HCT116 (cell line): ENCODE data around the gene LRPPRC. TPM values are rescaled to one million over a fixed set of nuclear protein-coding genes. Genes with fewer than 3 reads are reported as not detected.

Experiments
- ATAC-seq: fragments of 200-7000 bp; cut with Tn5 transposase; 2 replicates; pipeline ENCODE4 v1.9.1; 2020; ENCODE audit warnings: mild to moderate bottlenecking, moderate library complexity
- BruUV-seq: library from RNA; stranded (reverse); fragments of 400-500 nt; replicated peaks from 2 replicates; lab custom pipeline; 2021; lab: Mats Ljungman, UMichigan
- CTCF ChIA-PET: fragments of 300-600 bp; sonication (Branson Sonifier 250); formaldehyde crosslinking; loops from one replicate; lab custom pipeline; 2021; ENCODE audit warnings: antibody characterized with exemption; lab: Charles Lee
- POLR2A ChIA-PET: fragments of 300-600, 350-600 bp; sonication (Branson Sonifier 250); formaldehyde crosslinking; loops from one replicate; lab custom pipeline; 2021; ENCODE audit warnings: antibody characterized with exemption; lab: Charles Lee
- RAD21 ChIA-PET, 2 experiments: fragments of 300-600 bp; sonication (Branson Sonifier 250); formaldehyde crosslinking; loops; one replicate each; lab custom pipeline; 2023; ENCODE audit warnings: low total read pairs in 2 of 2; ENCODE audit not compliant: uncharacterized antibody in 2 of 2, unreplicated experiment in 2 of 2, low non-redundant PET in 1 of 2; lab: Charles Lee
- DNase-seq: peaks from one replicate; pipeline ENCODE4 v3.0.0-alpha.2; 2010; ENCODE audit warnings: low read depth, low spot score
- H2AFZ ChIP-seq: fragments of 200-600 bp; shearing (Covaris generic), sonication (generic); 2 replicates; pipeline ENCODE4 v1.6.1; 2017; ENCODE audit warnings: low read depth, mixed run types, mixed read lengths, antibody characterized with exemption, low read length; ENCODE audit not compliant: poor library complexity, severe bottlenecking
- H3K27ac ChIP-seq: 2 replicates; pipeline ENCODE4 v1.5.1; 2012; ENCODE audit warnings: low read depth, low read length
- H3K27me3 ChIP-seq: fragments of 200-600 bp; sonication (generic); 2 replicates; pipeline ENCODE4 v1.6.1; 2016; ENCODE audit warnings: mixed run types, low read length, mixed read lengths; ENCODE audit not compliant: insufficient read depth
- H3K36me3 ChIP-seq, 2 experiments: fragments of 200-500 bp in 1 of 2; fragments of 200-600 bp in 1 of 2; sonication (Bioruptor generic) in 1 of 2; sonication (generic) in 1 of 2; 2 replicates each; pipeline versions ENCODE4 v1.5.1 to v1.6.1; 2014 to 2016; ENCODE audit warnings: low read length in 2 of 2, inconsistent platforms in 1 of 2, mixed read lengths in 1 of 2, mixed run types in 1 of 2; ENCODE audit not compliant: insufficient read depth in 2 of 2, control insufficient read depth in 1 of 2
- H3K4me1 ChIP-seq, 2 experiments: fragments of 200-600 bp in 1 of 2; sonication (generic) in 1 of 2; 2 replicates each; pipeline versions ENCODE4 v1.5.1 to v1.6.1; 2012 to 2017; ENCODE audit warnings: low read length in 2 of 2, inconsistent platforms in 1 of 2, mild to moderate bottlenecking in 1 of 2, mixed read lengths in 1 of 2, mixed run types in 1 of 2, moderate library complexity in 1 of 2; ENCODE audit not compliant: insufficient read depth in 2 of 2, control insufficient read depth in 1 of 2
- H3K4me2 ChIP-seq: fragments of 200-600 bp; sonication (generic); 2 replicates; pipeline ENCODE4 v1.6.1; 2017; ENCODE audit warnings: mixed run types, low read length, mixed read lengths
- H3K4me3 ChIP-seq, 2 experiments: fragments of 200-600 bp in 1 of 2; sonication (generic) in 1 of 2; replicated peaks in 1 of 2; 2 replicates each; pipeline ENCODE4 v1.5.1; 2011 to 2016; ENCODE audit warnings: low read length in 2 of 2, control low read depth in 1 of 2, low read depth in 1 of 2, mild to moderate bottlenecking in 1 of 2, mixed read lengths in 1 of 2, mixed run types in 1 of 2
- H3K79me2 ChIP-seq: fragments of 200-600 bp; sonication (generic); 2 replicates; pipeline ENCODE4 v1.6.1; 2017; ENCODE audit warnings: mild to moderate bottlenecking, mixed run types, low read length, moderate library complexity, mixed read lengths; ENCODE audit not compliant: insufficient read depth
- H3K9ac ChIP-seq: fragments of 200-600 bp; sonication (generic); 2 replicates; pipeline ENCODE4 v1.6.1; 2016; ENCODE audit warnings: low read length, mixed read lengths
- H3K9me2 ChIP-seq: fragments of 200-600 bp; sonication (generic), shearing (Covaris generic); 2 replicates; pipeline ENCODE4 v1.6.1; 2017; ENCODE audit warnings: mixed run types, mild to moderate bottlenecking, moderate library complexity; ENCODE audit not compliant: insufficient read depth
- H3K9me3 ChIP-seq, 2 experiments: fragments of 200-500 bp in 1 of 2; fragments of 200-600 bp in 1 of 2; sonication (Bioruptor generic) in 1 of 2; sonication (generic) in 1 of 2; 2 replicates each; pipeline ENCODE4 v1.6.1; 2014 to 2017; ENCODE audit warnings: low read length in 2 of 2, mixed read lengths in 2 of 2, inconsistent platforms in 1 of 2, low read depth in 1 of 2, mild to moderate bottlenecking in 1 of 2, mixed run types in 1 of 2, moderate library complexity in 1 of 2; ENCODE audit not compliant: control insufficient read depth in 1 of 2, insufficient read depth in 1 of 2
- H4K20me1 ChIP-seq: fragments of 200-600 bp; sonication (generic), shearing (Covaris generic); 2 replicates; pipeline ENCODE4 v1.6.1; 2017; ENCODE audit warnings: mixed run types, mild to moderate bottlenecking, moderate library complexity; ENCODE audit not compliant: insufficient read depth
- EGR1 ChIP-seq: IDR thresholded peaks from 2 replicates; pipeline ENCODE4 v1.6.1; 2012; ENCODE audit warnings: low read depth
- ELF1 ChIP-seq: IDR thresholded peaks from 2 replicates; pipeline ENCODE4 v1.6.1; 2012; ENCODE audit warnings: low read depth, borderline replicate concordance
- EZH2 ChIP-seq: fragments of 200-600 bp; sonication (generic); IDR thresholded peaks from 2 replicates; pipeline ENCODE4 v1.6.1; 2017; ENCODE audit warnings: antibody characterized with exemption, mixed run types
- FOSL1 ChIP-seq: IDR thresholded peaks from 2 replicates; pipeline ENCODE4 v1.6.1; 2012; ENCODE audit warnings: low read depth
- POLR2AphosphoS5 ChIP-seq: IDR thresholded peaks from 2 replicates; pipeline ENCODE4 v1.6.1; 2011; ENCODE audit warnings: mild to moderate bottlenecking, low read depth, low read length, moderate library complexity
- RAD21 ChIP-seq: IDR thresholded peaks from 2 replicates; pipeline ENCODE4 v1.6.1; 2012; ENCODE audit warnings: low read depth, mild to moderate bottlenecking
- SIN3A ChIP-seq: IDR thresholded peaks from 2 replicates; pipeline ENCODE4 v1.6.1; 2012; ENCODE audit warnings: low read depth
- TCF7L2 ChIP-seq: IDR thresholded peaks from 2 replicates; pipeline ENCODE4 v1.7.0; 2011; ENCODE audit warnings: borderline replicate concordance, inconsistent platforms; ENCODE audit not compliant: insufficient read depth, insufficient read length; ENCODE audit errors: extremely low read depth
- YY1 ChIP-seq: IDR thresholded peaks from 2 replicates; pipeline ENCODE4 v1.6.1; 2011; ENCODE audit warnings: low read length, low read depth, moderate library complexity, mild to moderate bottlenecking; ENCODE audit not compliant: insufficient replicate concordance; ENCODE audit errors: extremely low read depth
- ZFX ChIP-seq: fragments of 450-650 bp; IDR thresholded peaks from 2 replicates; pipeline ENCODE4 v1.6.1; 2017
- ZNF274 ChIP-seq: fragments of 200-500 bp; sonication (Bioruptor generic); IDR thresholded peaks from 2 replicates; pipeline ENCODE4 v1.6.1; 2014; ENCODE audit warnings: mild to moderate bottlenecking, low read depth, low read length, inconsistent platforms
- intact Hi-C: fragments of 100-400 bp; cut with micrococcal nuclease; formaldehyde crosslinking; loops from 2 replicates; pipeline ENCODE4 v1.10.0; 2022
- total RNA-seq: library from RNA; stranded (reverse); gene quantifications from one replicate; pipeline ENCODE4 v1.2.1, GENCODE V29; 2021; ENCODE audit not compliant: unreplicated experiment
- TF ChIP-seq, protein P1 (sequence below): IDR thresholded peaks from 2 replicates; pipeline ENCODE4 v1.6.1; 2011; ENCODE audit warnings: mild to moderate bottlenecking, low read length, moderate library complexity; ENCODE audit not compliant: insufficient replicate concordance; ENCODE audit errors: extremely low read depth
- TF ChIP-seq, protein P2 (sequence below), 3 experiments: fragments of 200-600 bp in 1 of 3; sonication (generic) in 1 of 3; IDR thresholded peaks in 2 of 3; conservative IDR thresholded peaks in 1 of 3; 2 replicates each; pipeline ENCODE4 v1.5.1; 2012 to 2017; ENCODE audit warnings: low read depth in 2 of 3, low read length in 2 of 3, antibody characterized with exemption in 1 of 3, borderline replicate concordance in 1 of 3, control low read depth in 1 of 3, mild to moderate bottlenecking in 1 of 3, mixed read lengths in 1 of 3, mixed run types in 1 of 3, moderate library complexity in 1 of 3; ENCODE audit not compliant: insufficient read depth in 1 of 3

The LRPPRC gene
- total RNA-seq, 1 experiment from 2014 or later: 210 TPM

DNA sequence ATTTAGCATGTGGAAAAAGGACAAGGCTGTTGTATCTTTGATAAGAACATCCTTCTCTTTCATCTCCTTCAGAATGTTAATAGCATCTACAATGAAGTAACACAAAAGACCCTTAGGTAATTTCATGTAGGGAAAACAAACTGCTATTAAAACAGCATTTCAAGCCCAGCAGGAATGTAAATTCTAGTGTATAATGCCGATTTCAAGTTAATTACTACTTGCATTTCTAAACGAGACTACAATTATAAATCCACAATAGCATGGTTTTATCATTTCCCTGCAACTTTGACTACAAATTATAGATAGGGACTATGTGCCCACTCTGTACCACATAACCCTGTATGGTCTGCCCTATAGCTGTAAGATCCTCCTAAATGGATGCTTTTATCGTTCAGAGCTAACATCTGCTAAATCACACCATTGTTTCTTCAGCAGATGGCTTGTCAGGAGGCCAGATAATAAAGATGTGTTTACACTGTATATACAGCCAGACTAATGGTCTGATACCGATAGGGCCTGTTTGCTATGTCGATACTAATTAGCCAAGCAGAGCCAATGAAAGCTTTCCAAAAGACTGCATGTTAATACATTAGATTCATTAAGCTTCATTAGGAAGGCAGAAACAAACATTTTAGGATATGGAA lies 51.9 kb downstream of the LRPPRC start:
- TF ChIP-seq FOSL1 (no peak), ZNF274 (no peak), ZFX (no peak), ELF1 (no peak), POLR2AphosphoS5 (no peak), YY1 (no peak)
- TF ChIP-seq, protein P1, sequence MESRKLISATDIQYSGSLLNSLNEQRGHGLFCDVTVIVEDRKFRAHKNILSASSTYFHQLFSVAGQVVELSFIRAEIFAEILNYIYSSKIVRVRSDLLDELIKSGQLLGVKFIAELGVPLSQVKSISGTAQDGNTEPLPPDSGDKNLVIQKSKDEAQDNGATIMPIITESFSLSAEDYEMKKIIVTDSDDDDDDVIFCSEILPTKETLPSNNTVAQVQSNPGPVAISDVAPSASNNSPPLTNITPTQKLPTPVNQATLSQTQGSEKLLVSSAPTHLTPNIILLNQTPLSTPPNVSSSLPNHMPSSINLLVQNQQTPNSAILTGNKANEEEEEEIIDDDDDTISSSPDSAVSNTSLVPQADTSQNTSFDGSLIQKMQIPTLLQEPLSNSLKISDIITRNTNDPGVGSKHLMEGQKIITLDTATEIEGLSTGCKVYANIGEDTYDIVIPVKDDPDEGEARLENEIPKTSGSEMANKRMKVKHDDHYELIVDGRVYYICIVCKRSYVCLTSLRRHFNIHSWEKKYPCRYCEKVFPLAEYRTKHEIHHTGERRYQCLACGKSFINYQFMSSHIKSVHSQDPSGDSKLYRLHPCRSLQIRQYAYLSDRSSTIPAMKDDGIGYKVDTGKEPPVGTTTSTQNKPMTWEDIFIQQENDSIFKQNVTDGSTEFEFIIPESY: no peak
- ChIA-PET POLR2A (no interaction called here), RAD21 (no interaction called here), CTCF (no interaction called here)
- Histone ChIP-seq H3K9me3 (no peaks in the 10 kb centered on the region), H3K9ac (no peak overlapping the region), H3K4me1 (no peaks in the 10 kb centered on the region), H4K20me1 (peaks cover 38% of the 10 kb centered on the region; the same call in 1 of the 2 replicates), H2AFZ (no peak overlapping the region), H3K36me3 (peaks cover 64 to 77% of the 10 kb centered on the region in 2 experiments), H3K9me2 (no peaks in the 10 kb centered on the region), H3K4me3 (no peak overlapping the region), H3K27me3 (no peaks in the 10 kb centered on the region), H3K4me2 (no peak overlapping the region), H3K79me2 (peaks cover 94% of the 10 kb centered on the region), H3K27ac (no peak overlapping the region)
- DNase-seq (no peak), ATAC-seq (no peak)
- BruUV-seq: no TSS peak
- intact Hi-C loops: no loop called here

DNA sequence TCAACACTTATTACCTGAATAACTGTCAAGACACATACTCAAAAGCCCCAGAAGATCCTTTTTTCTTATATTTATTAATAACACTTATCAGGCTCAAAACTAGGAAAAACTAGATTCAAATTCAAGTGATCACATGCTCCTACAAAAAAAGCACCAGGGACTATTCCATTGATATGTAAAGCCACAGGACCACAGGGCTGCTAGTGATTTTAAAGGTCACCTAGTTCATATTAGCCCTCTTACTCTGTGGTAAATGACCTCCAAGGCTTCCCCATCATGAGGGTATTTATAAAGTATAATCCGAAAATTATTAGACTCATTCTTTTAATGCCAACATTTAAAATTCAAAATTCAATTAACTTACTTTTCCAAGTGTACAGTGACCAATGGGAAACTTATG lies 52.5 kb downstream of the LRPPRC start:
- Histone ChIP-seq H3K4me3 (no peak overlapping the region), H3K9ac (no peak overlapping the region), H3K9me3 (no peaks in the 10 kb centered on the region), H3K36me3 (peaks cover 58 to 71% of the 10 kb centered on the region in 2 experiments), H3K27me3 (no peaks in the 10 kb centered on the region), H3K4me1 (no peaks in the 10 kb centered on the region), H4K20me1 (peaks cover 41% of the 10 kb centered on the region; the same call in 1 of the 2 replicates), H3K4me2 (no peak overlapping the region), H3K9me2 (no peaks in the 10 kb centered on the region), H3K79me2 (peaks cover 95% of the 10 kb centered on the region), H2AFZ (no peak overlapping the region), H3K27ac (no peak overlapping the region)
- intact Hi-C loops: no loop called here
- ATAC-seq (no peak), DNase-seq (no peak)
- POLR2A ChIA-PET: no interaction called here
- CTCF ChIA-PET: no interaction called here
- no TSS peak for BruUV-seq
- RAD21 ChIA-PET: interaction anchor here in 1 of 2 experiments (0.6 kb wide), 1 partner anchor 351 kb away, joined by 5 read pairs; no protein-coding TSS in a partner anchor
- TF ChIP-seq EGR1: no peak
- TF ChIP-seq EZH2: no peak
- no peak for TF ChIP-seq POLR2AphosphoS5
- TF ChIP-seq TCF7L2: no peak
- TF ChIP-seq, protein P2, sequence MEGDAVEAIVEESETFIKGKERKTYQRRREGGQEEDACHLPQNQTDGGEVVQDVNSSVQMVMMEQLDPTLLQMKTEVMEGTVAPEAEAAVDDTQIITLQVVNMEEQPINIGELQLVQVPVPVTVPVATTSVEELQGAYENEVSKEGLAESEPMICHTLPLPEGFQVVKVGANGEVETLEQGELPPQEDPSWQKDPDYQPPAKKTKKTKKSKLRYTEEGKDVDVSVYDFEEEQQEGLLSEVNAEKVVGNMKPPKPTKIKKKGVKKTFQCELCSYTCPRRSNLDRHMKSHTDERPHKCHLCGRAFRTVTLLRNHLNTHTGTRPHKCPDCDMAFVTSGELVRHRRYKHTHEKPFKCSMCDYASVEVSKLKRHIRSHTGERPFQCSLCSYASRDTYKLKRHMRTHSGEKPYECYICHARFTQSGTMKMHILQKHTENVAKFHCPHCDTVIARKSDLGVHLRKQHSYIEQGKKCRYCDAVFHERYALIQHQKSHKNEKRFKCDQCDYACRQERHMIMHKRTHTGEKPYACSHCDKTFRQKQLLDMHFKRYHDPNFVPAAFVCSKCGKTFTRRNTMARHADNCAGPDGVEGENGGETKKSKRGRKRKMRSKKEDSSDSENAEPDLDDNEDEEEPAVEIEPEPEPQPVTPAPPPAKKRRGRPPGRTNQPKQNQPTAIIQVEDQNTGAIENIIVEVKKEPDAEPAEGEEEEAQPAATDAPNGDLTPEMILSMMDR (IDR thresholded peaks at IDR 0.05 in 2 of 3, conservative IDR thresholded peaks at IDR 0.05 in 1 of 3; ENCODE audit: borderline replicate concordance in 1 of 3, insufficient read depth in 1 of 3, low read depth in 2 of 3, low read length in 2 of 3): no peak
- no peak for TF ChIP-seq FOSL1
- TF ChIP-seq, protein P1: no peak
- TF ChIP-seq SIN3A: no peak
- no peak for TF ChIP-seq ZFX
- TF ChIP-seq RAD21: no peak
